Mucosa of rectum (tissue), 2 donors: ENCODE measurements around the gene PRDM8.

Experiments used
- H3K27ac ChIP-seq, 2 donors: one replicate each; pipeline ENCODE4 v1.7.0; 2013; ENCODE audit warnings: inconsistent platforms in 2 of 2, low read depth in 2 of 2, low read length in 2 of 2
- H3K27me3 ChIP-seq, 2 donors: one replicate each; pipeline ENCODE4 v1.7.0; 2013; ENCODE audit warnings: low read length in 2 of 2; ENCODE audit not compliant: control insufficient read depth in 2 of 2, insufficient read depth in 2 of 2
- H3K36me3 ChIP-seq, 2 donors: one replicate each; pipeline ENCODE4 v1.7.0; 2013; ENCODE audit warnings: low read length in 2 of 2; ENCODE audit not compliant: control insufficient read depth in 2 of 2, insufficient read depth in 2 of 2
- H3K4me1 ChIP-seq, 2 donors: one replicate each; pipeline ENCODE4 v1.7.0; 2013; ENCODE audit warnings: low read length in 2 of 2, mild to moderate bottlenecking in 1 of 2; ENCODE audit not compliant: control insufficient read depth in 2 of 2, insufficient read depth in 2 of 2
- H3K4me3 ChIP-seq, 2 donors: one replicate each; pipeline ENCODE4 v1.7.0; 2013; ENCODE audit warnings: low read length in 2 of 2
- H3K9ac ChIP-seq, 2 donors: one replicate each; pipeline ENCODE4 v1.7.0; 2013; ENCODE audit warnings: low read length in 2 of 2, low read depth in 1 of 2, mild to moderate bottlenecking in 1 of 2
- H3K9me3 ChIP-seq, 2 donors: one replicate each; pipeline ENCODE4 v1.7.0; 2013; ENCODE audit warnings: low read length in 2 of 2; ENCODE audit not compliant: control insufficient read depth in 2 of 2
- donor health status: healthy.
- donor health status: Normal muscosa, but diverticular disease.

PRDM8 gene

DNA sequence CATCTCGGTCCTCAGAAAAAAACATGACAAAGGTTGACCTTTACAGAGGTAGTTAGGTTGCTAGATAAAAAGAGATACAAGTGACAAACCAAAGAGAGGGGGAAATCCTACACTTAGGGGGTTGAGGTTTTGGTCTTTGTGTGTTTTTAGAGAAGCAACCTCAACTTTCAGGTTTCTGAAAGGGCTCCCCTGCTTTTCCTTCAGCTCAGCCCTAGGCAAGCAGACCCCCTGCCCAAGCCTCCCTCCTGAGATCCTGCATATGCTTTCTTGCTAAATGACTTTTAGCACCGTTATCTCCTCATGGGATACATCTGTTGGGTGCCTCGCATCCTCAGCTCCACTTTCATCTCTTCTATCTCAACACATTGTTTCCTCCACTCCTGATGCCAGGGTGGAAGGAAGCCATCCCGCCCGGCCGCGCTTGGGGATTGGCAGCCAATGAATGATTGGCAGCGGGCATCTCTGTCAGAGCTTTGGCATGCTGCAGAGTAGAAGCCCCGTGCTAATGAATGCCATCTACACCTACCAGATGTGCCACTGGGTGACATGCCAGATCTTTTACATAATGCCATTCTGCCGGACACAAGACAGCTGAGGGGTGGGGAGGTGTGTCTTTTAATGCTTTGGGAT is 15.0 kb upstream of the PRDM8 start:
- no peak overlapping the region for H3K27ac ChIP-seq
- peaks cover 15 to 23% of the 10 kb centered on the region in 2 donors for H3K27me3 ChIP-seq
- no peak overlapping the region for H3K9ac ChIP-seq
- H3K4me1 ChIP-seq: peaks cover 12 to 13% of the 10 kb centered on the region in 2 donors
- no peaks in the 10 kb centered on the region for H3K36me3 ChIP-seq
- H3K9me3 ChIP-seq: no peaks in the 10 kb centered on the region
- H3K4me3 ChIP-seq: no peak overlapping the region

DNA sequence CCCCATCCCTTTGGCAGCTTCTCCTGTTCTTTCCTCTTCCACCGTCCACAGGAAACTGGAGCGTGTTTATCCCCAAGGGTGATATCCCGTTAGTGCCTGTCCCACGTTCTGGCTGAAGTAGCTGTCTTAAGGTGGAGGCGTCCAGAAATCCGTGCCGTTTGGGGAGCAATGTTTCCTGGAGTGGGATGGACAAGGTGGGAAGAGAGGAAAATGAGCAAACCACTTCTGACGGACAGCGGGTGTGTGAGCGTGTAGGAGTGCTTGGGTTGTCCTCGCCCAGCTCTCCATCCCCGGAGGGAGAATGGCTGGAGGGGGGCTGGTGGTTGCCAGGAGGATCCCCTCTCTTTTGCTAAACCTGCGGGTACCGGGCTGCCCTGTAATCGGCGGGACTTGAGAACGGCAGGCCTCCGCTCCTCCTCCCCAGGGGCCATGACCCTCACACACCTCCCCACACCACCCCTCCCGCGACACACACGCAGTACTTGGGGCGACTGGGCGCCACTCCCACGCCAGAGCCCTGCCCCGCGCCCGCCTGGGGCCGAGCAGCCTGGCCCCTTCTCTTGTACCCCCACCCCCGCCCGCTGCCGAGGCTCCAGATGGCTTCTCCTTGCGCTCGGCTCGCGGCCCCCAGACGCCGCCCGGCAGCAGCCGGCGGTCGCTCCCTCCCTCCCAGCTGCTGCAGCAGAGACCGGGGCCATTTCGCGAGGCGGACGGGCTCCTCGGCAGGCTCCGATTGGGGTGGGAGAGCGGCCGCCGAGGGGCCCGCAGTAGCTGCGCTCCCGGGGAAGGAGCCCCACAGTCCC is 13.9 kb upstream of the PRDM8 start:
- H3K27ac ChIP-seq: peak overlapping the region; percentile 27 to 57

DNA sequence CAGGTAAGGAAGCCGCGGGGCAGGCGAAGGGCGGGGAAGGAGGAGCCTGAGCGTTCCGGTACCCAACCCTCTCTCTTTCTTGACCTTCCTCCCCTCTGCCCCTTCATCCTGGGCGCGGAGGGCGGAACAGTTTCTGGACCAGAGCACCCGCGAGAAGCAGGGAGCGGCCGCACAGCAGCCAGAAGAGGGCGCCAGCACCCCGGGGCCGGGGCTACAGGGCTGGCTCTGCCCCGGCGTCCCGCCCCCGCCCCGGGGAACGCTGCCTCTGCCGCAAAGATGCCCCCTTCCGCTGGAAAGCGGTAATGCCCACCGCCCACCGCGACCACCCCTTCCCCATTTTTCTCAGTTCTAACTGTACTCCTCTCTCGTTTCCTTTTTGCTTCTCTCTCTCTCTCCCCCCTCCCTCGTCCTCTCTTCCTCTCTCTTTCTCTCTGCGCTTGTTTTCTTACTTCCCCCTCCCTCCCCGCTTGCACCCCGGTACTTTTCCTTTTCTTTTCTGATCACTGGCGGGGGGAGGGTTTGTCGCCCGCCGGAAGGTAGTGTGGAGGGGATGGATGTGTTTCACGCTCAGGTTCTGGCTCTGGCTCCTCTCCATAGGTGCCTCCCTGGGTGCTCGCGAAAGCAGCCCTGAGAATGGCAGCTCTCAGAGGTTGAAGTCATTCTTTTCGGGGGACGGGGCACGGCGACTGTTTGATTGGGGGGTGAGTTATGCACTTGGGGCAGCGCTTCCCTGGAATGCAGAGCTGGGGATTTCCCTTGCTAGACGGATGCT is 13.1 kb upstream of the PRDM8 start:
- Histone ChIP-seq H3K4me1 (peaks cover 12 to 13% of the 10 kb centered on the region in 2 donors), H3K9ac (peak overlapping the region; percentile 59 to 63), H3K27me3 (peaks cover 15 to 38% of the 10 kb centered on the region in 2 donors), H3K9me3 (no peaks in the 10 kb centered on the region), H3K27ac (peak overlapping the region; percentile 57 to 67), H3K4me3 (peak overlapping the region; percentile 76 to 83), H3K36me3 (no peaks in the 10 kb centered on the region)

More for the DNA sequence above, 13.9 kb upstream of the PRDM8 start:
- H3K9ac ChIP-seq: peak overlapping the region; percentile 26 to 59
- no peaks in the 10 kb centered on the region for H3K9me3 ChIP-seq
- H3K27me3 ChIP-seq: peaks cover 15 to 33% of the 10 kb centered on the region in 2 donors
- peak overlapping the region; percentile 76 to 83 for H3K4me3 ChIP-seq
- no peaks in the 10 kb centered on the region for H3K36me3 ChIP-seq
- peaks cover 12 to 13% of the 10 kb centered on the region in 2 donors for H3K4me1 ChIP-seq

DNA sequence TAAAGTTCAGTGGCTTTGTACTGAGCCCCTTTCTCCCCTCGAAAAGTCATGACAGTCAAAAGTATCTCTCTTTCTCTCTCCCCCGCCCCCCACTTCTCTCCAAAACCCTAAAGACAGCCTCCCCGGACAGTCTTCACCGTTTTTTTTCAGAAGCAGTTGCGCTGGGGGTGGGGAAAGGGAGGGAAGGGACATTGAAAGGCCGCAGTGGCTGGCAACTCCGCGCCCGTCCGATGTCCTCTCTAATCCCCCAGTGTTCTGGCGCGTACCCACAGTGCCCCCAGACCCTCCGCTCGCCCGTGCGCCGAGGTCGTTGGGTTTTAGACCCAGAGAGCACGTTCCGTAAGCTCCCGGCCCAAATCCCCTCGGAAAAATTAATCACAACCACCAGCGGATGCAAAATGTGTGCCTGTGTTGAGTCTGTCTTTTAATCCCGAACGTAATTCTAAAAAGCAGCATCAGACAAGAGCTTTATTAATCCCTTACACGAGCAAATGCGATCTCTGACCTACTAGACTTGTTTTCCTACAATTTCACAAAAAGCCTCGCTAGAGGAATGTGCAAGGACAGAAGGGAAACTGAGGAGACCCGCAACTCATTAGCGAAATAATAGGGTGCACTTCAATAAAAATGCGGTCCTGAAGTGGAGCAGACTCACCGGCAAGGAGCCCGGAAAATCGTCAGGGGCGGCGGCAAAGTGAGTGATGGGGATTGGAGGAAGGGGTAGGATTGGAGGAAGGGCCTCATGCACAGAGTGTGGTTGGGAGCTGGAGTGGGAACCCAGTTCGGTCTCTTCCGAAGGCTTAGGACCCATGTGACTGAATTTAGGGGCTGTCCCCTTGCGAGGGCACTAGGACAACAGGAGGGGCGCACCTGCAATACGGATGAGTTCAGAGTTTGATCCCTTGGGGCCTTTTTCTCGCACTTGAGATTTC is 12.2 kb upstream of the PRDM8 start:
- no peaks in the 10 kb centered on the region for H3K36me3 ChIP-seq
- H3K27ac ChIP-seq: peak overlapping the region; percentile 57 to 67
- peak overlapping the region; percentile 59 to 63 for H3K9ac ChIP-seq
- H3K4me1 ChIP-seq: peaks cover 12 to 13% of the 10 kb centered on the region in 2 donors
- no peaks in the 10 kb centered on the region for H3K9me3 ChIP-seq
- H3K27me3 ChIP-seq: peaks cover 20 to 45% of the 10 kb centered on the region in 2 donors
- H3K4me3 ChIP-seq: peak overlapping the region; percentile 76 to 83

DNA sequence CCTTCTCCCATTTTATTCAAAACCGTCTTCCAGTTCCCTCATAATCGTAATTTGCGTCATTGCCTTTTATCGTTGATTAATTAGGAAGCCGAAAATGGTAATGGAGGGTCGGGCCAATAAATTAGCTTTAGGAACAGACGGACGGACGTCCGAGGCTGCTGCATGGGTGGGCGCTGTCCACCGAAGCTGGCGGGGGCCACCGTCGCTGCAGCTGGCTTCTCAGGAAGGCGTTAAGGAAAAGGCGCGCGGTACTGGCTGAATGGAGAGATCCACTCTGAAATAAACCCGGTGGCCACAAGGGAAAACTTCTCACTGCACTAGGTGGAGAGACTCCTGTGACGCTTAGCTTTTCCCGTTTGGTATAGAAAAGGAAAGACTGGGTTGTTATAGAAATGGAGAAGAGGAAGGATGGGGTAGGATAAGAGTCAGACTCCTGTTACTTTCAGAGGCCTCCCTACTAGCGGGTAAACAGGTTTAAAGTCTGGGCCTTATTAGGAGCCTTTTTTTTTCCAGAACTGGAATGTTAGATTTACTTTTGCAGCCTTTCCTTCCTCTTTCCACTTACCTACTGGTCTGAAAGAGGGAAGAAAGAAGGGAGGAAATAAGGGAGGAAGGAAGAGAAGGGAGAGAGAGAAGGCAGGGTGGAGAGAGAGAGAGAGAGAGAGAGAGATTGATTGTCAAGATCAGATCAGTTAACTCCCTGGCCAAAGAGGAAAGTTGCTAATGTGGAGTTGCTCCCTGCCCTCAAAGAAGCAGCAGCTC is 11.3 kb upstream of the PRDM8 start:
- Histone ChIP-seq H3K9ac (no peak overlapping the region), H3K27ac (no peak overlapping the region)

DNA sequence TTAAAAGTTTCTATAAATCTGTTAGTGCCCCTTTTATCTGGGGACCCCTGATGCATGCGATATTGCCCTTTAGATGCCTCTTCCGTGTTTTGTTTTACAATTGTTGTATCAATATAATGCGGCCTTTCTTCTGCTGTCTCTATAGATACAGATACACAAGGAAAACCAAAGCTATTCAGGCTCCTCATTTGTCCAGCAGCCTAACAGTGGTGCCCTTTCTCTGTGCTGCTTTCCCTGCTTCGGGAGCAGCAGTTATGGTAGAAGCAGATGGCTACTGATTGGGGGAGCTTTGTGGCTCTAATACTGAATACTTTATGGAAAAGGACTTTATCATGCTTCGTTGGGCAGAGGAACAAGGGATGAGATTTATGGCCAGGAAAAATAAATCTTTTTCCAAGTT is 10.6 kb upstream of the PRDM8 start:
- H3K27me3 ChIP-seq: peaks cover 20 to 51% of the 10 kb centered on the region in 2 donors
- H3K9me3 ChIP-seq: no peaks in the 10 kb centered on the region
- no peaks in the 10 kb centered on the region for H3K36me3 ChIP-seq
- peaks cover 12 to 13% of the 10 kb centered on the region in 2 donors for H3K4me1 ChIP-seq
- no peak overlapping the region for H3K27ac ChIP-seq
- H3K4me3 ChIP-seq: no peak overlapping the region
- no peak overlapping the region for H3K9ac ChIP-seq

More for the DNA sequence above, 11.3 kb upstream of the PRDM8 start:
- Histone ChIP-seq H3K36me3 (no peaks in the 10 kb centered on the region), H3K9me3 (no peaks in the 10 kb centered on the region), H3K27me3 (peaks cover 20 to 51% of the 10 kb centered on the region in 2 donors), H3K4me3 (peak overlapping the region; percentile 76 to 83), H3K4me1 (peaks cover 12 to 13% of the 10 kb centered on the region in 2 donors)

DNA sequence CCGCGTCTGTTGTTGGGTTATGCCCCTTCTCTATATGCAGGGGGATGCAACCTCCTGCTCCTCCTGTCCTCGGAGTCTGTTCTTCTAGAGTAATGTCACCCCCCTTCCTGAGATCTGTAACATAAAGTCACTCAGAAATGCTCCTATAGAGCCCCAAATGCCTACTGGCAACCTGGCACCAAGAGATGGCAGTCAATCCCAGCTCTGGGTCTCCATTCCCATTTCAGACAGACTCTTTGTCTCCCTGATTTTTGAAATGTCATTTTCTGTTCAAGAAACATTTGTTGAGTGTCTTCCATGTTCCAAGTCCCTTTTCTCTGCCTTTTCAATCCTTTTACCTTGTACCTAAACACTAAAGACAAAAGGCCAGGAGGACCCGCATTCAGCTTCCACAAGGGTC is 9.6 kb upstream of the PRDM8 start:
- Histone ChIP-seq H3K27ac (no peak overlapping the region), H3K4me3 (no peak overlapping the region), H3K36me3 (no peaks in the 10 kb centered on the region), H3K9ac (no peak overlapping the region), H3K4me1 (peaks cover 12 to 13% of the 10 kb centered on the region in 2 donors), H3K27me3 (peaks cover 18 to 60% of the 10 kb centered on the region in 2 donors), H3K9me3 (no peaks in the 10 kb centered on the region)

DNA sequence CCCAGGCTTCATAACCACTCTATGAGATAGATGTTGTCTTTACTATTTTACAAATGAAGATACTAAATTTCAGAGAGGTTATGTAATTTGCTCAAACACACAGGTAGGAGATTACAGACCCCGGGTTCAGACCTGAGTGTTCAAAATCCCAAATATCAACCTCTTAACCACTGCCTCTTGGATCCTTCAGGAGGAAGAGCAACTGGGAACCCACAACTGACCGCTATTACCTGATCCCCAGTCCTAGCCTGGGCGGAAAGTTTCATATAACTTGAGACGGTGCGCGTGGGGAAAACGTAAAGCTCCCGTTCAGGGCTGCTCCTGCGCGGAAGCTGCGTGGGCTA is 8.9 kb upstream of the PRDM8 start:
- no peaks in the 10 kb centered on the region for H3K36me3 ChIP-seq
- no peak overlapping the region for H3K27ac ChIP-seq
- H3K4me1 ChIP-seq: peaks cover 12 to 13% of the 10 kb centered on the region in 2 donors
- H3K9me3 ChIP-seq: no peaks in the 10 kb centered on the region
- H3K4me3 ChIP-seq: no peak overlapping the region
- no peak overlapping the region for H3K9ac ChIP-seq
- H3K27me3 ChIP-seq: peaks cover 18 to 66% of the 10 kb centered on the region in 2 donors
